GM18519 (cell line): ENCODE data around the gene ELMOD3.
"Not testable (repeated sequence)": the region's sequence is repeated elsewhere in the genome, so short reads cannot be mapped to it uniquely, and the experiment has no call there.

ENCODE experiments used
- ATAC-seq: cut with Tn5 transposase; IDR thresholded peaks from one replicate; pipeline ENCODE4 v1.9.1; 2021; ENCODE audit warnings: mild to moderate bottlenecking, moderate library complexity; ENCODE audit not compliant: unreplicated experiment, low FRiP score

Gene ELMOD3

DNA sequence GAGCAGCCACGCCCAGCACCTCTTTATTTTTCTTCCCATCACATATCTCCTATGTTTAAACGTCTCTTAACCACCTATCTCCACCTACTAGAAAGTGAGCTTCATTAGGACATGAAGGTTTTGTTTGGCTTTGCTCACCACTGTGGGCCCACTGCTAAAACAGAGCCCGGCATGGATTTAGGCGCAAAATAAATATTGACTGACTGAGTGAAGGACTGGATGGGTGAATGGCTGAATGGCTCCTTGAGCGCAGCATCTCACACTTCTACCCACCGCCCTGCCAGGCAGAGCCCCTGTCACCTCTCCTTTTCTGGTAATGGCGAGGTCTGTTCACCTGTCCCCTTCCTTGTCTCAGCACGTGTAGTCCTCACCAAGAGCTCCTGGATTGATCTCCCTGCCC, 45.5 kb downstream of the ELMOD3 start:
- ATAC-seq = no peak

DNA sequence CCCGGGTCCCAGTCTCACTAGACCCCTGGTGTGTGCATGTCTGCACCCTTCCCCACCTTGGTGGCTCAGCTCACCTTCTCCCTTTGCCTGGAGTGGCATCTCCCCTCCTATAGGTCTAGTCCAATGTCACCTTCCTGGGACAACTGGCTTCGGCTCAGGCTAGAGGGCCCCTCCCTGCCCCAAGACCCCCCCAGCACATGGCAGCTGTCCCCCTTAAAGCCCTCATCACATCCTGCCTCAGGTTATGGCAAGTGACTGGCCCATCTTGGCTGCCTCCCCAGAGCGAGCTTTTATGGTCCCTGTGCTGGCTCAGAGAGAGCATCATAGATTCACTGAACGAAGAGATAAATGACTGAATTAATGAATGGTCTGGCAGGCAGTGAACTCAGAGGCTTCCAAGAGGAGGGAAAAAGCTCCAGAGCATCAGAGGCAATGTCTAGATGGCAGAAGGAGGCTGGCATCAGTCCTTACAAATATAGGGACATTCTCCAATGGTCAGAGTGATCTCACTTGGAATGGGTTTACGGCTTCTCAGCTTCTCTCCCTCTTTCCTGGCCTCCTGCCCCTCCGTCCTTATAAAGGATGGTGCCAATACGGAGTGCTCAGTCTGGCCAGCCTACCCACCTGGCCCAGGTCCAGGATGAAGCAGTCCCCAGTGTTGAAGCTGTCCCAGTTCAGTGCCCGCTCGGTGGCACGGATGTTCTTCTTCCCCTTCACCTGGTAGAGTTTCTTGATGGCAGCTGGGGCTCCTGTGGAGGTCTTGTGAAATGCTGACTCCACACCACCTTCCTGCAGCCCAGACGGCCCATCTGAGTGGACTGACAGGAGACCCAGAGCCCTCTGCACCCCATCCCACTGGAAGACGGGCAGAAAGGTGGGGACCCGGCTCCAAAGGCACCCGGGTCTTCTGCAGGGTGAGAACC, 46.2 kb downstream of the ELMOD3 start:
- no peak for ATAC-seq

DNA sequence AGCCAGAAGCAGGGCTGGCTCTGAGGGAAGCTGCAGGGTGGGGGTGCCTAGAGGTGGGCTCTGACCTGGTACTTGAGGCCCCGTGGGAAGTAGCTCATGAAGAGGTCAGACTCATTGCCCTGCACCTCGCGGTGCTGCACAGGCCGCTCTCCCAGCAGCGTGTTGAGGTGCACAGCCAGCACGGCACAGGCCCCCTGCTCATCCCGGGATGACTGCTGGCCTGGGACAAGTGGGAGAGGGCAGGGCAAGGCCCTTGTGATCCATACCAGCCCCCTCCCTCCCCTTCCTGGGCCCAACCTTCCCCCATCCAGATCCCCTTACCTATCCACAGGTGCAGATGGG, 46.9 kb downstream of the ELMOD3 start:
- ATAC-seq = no peak

DNA sequence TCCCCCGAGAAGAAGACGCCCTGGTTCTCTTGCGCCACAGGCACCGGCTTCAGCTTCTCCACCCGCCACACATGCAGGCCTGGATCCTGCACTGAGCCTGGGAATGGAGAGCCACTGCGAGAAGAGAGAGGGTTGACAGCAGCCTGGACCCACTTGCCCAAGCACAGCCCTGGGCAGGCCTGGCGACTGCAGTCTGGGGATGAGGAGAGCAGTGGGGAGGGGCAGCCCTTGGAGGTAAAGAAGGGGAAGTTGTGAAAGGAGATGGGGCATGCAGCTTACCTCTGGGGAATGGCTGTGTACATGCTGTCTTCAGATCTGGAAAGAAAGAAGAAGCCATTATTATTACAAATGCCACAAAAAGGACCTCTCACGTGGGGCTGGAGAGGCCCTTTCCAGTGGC, 47.3 kb downstream of the ELMOD3 start:
- no peak for ATAC-seq

DNA sequence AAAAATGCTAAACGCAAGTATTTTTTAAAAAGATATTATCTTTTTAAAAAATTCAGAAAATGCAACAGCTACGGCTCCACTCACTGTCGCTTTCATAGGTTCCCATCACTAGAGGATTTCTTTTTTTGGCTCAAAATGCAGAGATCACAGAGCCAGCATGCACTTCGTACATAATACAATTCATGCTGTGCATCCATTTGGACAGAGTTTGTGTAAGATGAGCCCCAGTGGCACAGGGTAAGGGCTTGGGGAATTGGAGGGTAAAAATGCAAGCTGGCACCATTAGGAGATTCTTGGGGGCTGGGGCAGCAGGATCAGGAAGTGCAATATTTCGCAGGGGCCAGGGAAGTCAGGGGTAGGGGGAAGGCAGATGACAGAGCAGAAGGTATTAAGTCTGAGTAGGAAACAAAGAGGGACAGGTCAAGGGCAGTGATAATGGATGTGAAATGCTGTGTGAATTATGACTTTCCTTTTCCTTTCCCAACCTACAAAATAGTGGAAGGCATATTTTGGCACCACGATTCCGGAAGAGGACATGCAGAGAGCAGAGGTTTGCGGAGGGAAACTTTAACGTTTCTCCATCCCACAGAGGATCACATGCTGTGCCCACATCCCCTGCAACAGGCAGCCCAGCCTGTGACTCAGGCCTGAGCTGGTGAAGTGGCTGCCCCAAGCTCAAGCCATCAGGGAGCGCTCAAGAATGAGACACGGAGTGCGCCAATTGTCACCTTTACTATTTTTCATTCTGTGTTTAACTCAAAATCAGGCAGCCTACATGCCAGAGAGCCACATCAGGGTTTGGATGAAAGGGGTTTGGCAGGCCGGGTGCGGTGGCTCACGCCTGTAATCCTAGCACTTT, 50.9 kb downstream of the ELMOD3 start:
- no peak for ATAC-seq

DNA sequence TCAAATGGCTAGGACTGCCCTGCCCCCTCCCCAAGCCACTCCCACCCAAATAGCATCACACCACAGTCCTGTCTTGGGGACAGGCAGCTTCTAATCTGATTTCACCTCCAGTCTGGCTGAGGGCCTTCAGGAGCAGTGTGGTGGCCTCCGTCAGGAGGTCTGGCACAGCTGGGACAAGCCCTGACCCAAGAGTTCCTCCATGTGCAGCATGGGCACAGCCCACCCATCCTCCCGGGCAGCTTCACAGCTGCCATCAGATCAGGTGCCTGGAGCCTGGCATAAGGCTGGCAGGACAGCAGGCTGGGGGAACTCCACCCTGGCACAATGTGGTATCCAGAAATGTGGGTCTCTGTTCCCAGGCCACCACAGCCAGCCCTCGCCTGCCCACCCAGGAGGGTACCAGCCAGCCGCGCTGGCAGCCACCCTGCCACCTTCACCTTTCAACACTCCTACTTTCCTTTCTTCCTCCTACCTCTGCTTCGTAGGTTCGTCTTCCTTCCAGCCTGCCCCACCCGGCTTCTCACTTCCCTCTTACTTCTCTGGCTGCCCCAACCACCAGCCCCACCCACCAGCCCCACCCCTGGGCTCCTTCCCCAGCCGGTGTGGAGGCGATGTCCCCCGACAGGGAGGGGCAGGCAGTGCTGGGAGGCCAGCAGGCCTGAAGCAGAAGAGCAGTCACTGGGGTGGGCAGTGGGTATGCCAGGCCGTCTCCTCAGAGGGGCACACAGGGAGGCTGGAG, 55.4 kb downstream of the ELMOD3 start, which contains the start of gene CAPG:
TSS of gene CAPG (minus strand) at position 522 of the 739 bp plus-strand sequence. CDS start 8,221 bp downstream, outside the sequence.
- ATAC-seq = no peak

DNA sequence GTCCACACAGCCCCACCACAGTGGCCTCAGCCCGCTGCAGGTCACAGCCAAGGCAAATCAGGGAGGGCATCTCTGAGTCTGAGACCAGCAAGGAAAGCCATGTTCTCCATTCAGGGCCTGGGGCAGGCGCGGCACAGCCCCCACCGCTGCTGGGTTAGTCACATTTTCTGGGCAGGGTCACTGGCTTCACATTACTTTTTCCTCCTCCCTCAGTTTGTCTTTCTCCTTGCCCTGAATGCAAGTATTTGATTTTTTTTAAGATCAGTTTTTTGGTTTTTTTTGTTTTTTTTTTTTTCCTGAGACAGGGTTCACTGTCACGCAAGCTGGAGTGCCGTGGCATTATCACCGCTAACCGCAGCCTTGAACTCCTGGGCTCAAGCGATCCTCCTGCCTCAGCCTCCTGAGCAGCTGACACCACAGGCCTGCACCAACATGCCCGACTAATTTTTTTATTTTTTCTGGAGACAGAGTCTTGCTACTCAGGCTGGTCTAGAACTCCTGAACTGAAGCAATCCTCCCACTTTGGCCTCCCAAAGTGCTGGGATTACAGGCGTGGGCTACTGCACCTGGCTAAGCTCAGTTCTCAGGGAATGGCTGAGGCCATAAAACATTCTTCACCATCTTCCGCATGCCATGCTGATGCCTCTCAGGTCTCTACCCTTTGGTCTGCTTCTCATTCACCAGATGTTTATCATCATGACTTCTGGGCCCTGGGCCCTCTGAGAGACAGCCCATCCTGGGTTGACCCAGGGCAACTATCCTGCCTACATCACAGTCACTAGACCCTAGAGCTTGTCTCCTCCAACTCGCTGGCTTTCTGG, 56.2 kb downstream of the ELMOD3 start:
- no peak for ATAC-seq

DNA sequence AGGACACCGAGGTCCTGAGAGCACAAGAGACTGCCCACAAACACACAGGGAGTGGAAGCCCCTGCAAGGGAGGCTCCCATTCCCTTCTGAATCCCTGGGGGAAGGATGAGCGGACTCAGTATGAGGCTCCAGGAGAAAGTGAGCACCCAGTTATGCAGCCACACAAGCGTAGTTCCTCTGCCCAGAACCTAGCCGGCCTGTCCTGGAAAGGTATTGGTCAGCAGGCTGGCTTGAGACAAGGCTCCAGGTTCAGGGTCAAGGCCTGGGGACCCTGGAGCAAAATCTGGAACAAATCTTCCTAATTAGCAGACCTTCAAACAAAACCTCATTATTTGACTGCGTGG, 56.8 kb downstream of the ELMOD3 start:
- no peak for ATAC-seq

DNA sequence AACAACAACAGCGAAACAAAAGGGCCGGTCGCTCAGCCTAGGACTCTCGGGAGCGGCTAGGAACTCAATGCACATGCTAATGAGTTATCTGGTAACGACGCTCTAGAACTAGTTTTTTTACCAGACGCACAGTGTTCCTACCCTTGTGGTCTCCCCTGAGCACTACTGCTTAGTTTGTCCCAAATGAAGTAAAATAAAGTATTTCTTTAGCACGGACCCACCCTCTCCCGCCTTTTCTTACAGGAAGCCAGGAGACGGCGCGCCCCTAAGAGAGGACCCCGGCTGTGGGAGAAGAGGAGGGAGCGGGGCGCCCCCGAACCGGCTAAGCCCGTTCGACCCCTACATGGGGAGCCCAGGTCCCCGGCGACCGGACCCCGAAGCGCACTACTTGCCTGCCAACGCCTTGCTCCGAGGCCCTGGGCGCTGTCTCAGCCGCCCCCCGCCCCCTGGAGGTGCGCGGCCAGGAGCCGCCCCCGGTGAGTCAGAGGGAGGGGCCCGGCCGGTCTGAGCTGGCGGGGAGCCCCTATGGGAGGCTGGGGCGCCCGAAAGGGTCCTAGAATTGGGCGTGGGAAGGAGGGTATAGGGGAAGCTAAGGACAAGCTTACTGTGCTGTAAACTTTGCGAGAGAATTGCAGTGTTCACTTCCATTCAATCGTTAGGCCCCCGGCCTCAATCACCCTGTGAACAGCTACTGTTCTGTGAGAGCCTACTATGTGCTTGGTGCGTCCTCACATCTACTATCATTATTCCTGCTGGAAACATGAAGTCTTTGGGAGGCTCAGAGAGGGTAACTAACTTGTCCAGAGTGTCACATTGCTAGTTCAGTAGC, 59.2 kb downstream of the ELMOD3 start:
- ATAC-seq = no peak

DNA sequence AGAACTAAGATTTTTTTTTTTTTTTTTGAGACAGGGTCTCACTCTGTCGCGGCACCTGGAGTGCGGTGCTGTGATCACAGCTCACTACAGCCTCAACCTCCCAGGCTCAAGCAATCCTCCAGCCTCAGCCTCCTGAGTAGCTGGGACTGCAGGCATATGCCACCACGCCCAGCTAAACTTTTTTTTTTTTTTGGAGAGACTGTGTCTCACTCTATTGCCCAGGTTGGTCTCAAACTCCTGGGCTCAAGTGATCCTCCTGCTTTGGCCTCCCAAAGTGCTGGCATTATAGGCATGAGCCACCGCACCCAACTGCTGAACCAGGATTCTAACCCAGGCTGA, 59.8 kb downstream of the ELMOD3 start:
- ATAC-seq = not testable (repeated sequence)

DNA sequence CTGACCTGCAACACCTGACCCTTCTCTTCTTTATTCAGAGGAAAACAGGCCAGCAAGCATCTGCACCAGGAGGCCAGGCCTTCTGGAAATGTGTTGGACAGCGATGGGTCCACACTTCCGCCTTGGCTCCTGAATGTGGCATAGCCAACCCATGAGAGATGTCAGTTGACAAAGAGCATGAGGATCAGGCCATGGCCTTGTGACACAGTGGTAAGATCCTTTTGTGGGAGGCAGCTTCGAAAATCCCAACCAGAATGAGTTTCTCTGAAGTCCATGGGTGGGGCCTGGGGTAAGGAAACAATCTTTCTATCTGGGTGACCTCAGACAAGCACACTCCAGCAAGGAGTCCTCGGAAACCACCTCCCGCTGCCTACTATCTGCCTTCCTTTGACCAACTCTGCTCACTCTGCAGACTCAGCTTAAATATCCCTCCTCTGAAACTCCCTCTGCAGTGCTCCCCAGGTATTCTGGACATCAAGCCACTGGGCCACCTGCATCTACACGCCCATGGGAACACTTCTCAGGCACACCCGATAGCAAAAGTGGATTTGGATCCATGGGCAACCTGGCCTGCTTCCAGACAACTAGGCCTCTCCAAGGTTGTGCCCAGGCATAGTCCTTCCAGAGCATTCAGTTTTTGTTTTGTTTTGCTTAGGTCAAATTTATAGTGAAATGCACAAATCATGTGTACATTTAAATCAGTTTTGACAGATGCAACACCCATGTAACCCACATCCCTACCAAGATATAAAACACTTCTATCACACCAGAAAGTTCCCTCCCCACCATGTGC, 60.4 kb downstream of the ELMOD3 start:
- no peak for ATAC-seq

DNA sequence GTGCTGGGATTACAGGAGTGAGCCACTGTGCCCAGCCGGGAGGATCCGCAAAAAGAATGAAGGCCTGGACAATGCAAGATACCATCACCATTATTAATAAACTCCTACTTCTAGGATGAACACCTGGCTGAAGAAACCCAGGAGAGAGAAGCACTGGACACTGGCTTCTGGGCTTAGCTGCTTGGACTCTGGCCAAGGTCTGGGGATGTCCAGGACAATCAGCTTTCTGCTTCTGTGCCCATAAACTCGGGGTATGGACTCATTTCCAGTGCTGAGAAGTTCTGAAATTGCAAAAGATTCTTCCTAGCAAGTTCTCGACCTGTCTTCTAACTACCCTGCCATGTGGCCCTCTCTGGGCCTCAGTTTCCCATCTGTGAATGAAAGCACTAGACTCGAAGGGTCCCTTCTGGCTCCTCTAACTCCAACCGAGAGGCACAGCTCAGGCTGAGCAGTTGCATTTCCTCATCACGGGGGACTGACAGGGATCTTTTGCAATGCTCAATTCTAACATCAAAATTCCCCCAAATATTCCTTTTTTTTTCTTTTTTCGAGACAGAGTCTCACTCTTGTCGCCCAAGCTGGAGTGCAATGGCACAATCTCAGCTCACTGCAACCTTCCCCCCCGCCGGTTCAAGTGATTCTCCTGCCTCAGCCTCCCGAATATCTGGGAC, 61.5 kb downstream of the ELMOD3 start:
- ATAC-seq = no peak

DNA sequence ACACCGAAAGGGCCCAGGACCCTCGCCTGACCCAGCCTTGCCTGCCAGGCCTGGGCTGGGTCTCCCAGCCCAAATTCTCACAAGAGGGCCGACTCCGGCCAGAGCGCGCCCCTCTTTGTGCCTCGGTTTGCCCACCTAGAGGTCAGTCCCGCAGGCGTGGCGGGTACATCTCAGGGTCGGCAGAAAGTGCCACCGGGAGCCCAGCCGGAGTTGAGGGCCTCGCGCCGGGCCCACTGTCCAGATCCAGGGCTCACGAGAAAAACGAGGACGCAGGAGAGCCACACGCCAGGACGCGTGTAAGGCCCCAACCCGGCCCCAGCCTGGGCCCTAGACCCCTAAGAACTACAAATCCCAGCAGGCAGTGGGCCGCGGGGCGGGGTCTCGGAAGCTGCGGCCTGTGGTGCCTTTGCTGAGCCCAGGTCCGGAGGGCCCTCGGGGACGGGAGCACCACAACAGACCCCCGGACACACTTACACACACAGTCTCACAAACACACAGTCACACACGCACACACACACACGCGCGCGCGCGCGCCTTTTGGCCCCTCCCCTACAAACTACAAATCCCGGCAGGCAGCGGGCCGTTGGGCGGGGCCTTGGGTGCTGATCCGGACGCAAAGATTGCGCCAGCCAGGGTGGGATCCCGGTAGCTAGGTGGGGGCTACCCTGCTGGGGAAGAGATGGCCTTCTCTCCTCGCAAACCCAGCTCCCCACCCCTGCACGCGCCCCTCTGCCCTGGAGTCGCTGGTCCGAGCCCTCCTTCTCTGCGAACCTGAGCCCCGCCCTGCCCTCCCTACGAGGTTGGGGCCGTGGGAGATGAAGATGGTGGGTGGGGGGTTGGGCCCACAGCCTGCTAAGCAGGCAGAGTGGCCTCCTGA, 63.8 kb downstream of the ELMOD3 start, which contains the start of gene SH2D6:
TSS of gene SH2D6 (plus strand) at position 583 of the 877 bp plus-strand sequence. CDS start 10,752 bp downstream, outside the sequence.
- ATAC-seq = peak; percentile 62

DNA sequence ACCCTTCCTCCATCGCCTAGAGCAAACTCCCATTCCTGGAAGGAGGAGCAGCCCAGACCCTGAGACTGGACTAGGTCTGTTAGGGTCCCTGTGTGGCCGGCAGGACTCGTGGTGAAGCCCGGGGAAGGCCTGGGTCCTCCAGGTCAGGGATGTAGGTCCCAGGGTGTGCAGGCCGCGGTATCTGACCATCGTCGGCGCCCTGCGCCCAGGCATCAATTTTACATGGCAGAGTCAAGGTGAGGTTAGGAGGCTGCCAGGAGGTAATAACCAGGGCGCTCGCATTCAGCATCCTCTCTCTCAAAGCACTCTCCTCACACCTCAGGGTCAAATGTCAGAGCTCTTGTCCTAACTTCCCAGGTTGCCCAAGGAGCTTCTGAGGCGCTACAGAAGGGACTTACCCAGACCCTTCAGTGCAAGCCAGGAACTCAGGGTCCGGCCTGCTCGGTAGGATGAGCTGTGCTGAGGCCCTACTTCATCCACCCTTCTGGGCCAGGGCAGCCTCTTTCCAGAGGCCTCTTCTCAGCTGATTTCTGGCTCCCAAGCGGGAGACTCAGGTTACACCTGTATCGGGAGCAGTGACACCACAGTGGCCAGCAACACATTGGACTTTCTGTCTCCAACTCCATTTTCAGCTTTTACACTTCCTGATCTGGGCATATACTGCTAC, 64.6 kb downstream of the ELMOD3 start:
- no peak for ATAC-seq

DNA sequence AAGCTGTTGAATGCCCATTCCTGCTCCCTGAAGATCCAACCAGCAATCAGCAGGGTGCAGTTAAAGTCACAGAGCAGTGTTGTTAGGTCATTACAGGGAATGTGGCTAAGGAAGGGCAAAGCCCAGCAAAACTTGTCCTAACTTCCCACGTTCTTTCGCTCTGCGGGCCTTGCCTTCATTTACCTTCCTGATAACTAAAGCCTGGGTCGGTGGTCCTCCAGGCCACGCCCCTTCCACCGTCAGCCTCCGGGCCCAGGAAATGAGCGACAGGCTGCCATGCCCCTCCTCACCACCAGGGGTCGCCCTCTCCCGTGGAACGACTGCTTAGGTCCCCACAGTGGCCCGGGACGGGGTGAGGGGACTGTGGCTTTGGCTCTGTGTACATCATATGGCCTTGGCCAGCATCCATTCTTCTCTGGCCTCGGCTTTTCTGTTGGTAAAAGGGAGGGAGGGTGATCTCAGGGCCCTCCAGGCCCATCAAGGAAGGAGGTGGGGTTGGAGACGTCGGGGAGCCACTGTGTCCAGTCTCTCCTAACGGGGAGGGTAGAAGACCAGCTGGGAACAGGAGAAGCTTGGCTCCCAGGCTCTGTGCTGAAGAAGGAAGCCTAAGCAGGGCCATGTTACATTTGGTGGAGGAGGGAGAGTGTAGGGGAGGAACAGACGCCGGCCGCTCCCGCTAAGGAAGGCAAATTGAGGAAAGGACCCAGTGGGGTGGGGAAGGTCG, 66.1 kb downstream of the ELMOD3 start:
- ATAC-seq = peak; percentile 51
